ENCODE measurements around the gene CCM2. TPM values are rescaled to one million over a fixed set of nuclear protein-coding genes. Genes with fewer than 3 reads are reported as not detected.
A peak's percentile ranks its signal among the peaks of the same experiment; 100 is the strongest.

The CCM2 gene
- total RNA-seq, 1 donor from 2014 or later, result 47.8 TPM

DNA sequence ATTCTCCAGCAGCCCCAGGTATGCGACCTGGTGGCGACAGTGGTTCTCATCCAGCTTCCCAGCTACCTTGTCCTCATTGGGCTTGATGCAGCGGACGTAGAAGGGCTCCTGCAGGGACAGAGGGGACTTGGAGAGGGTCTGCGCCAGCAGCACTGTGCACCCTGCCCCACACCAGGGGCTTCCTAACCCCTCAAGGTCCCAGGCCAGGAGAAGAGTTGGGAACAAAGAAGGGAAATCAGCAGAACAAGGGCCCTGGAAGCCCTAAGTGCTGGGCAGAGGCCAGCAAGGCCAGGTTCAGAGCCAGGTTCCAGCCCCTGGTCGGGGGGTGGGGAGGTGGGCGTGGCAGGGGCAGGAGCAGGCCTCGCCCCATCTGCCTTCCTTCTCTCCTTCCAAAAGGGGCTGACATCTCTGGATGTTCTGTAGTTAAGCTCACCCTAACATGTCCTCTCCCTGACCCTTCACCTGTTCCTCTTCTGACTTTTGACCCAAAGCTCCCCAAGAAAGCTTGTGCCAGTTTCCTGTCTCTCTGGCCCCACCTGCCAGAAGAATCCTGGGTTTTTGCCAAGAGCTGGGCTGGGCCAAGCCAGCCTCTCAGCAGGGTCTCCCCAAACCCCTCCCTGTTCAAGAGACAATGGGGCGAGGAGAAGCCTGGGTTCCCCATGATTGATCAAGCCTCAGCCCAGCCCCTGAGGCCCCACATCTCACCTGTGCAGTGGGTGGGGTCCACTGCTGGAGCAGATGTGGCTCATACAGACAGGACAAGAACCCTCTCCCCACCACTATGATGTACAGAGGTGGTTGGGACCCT is 33.1 kb upstream of the CCM2 start:
- no peak overlapping the region for H3K27ac Mint-ChIP-seq (ENCODE audit: unreplicated experiment)
- no peaks in the 10 kb centered on the region for H3K9me3 Mint-ChIP-seq (ENCODE audit: low read depth)
- TF ChIP-seq, protein P1, sequence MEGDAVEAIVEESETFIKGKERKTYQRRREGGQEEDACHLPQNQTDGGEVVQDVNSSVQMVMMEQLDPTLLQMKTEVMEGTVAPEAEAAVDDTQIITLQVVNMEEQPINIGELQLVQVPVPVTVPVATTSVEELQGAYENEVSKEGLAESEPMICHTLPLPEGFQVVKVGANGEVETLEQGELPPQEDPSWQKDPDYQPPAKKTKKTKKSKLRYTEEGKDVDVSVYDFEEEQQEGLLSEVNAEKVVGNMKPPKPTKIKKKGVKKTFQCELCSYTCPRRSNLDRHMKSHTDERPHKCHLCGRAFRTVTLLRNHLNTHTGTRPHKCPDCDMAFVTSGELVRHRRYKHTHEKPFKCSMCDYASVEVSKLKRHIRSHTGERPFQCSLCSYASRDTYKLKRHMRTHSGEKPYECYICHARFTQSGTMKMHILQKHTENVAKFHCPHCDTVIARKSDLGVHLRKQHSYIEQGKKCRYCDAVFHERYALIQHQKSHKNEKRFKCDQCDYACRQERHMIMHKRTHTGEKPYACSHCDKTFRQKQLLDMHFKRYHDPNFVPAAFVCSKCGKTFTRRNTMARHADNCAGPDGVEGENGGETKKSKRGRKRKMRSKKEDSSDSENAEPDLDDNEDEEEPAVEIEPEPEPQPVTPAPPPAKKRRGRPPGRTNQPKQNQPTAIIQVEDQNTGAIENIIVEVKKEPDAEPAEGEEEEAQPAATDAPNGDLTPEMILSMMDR (IDR thresholded peaks at IDR 0.05), result no peak
- H3K27me3 Mint-ChIP-seq (ENCODE audit: low read depth), result peaks cover 1% of the 10 kb centered on the region
- peak; percentile 64 for DNase-seq (ENCODE audit: low spot score)
- H3K4me3 Mint-ChIP-seq (ENCODE audit: unreplicated experiment), result no peak overlapping the region
- no peaks in the 10 kb centered on the region for H3K36me3 Mint-ChIP-seq (ENCODE audit: low read depth)
- no peaks in the 10 kb centered on the region for H3K4me1 Mint-ChIP-seq (ENCODE audit: low read depth)

DNA sequence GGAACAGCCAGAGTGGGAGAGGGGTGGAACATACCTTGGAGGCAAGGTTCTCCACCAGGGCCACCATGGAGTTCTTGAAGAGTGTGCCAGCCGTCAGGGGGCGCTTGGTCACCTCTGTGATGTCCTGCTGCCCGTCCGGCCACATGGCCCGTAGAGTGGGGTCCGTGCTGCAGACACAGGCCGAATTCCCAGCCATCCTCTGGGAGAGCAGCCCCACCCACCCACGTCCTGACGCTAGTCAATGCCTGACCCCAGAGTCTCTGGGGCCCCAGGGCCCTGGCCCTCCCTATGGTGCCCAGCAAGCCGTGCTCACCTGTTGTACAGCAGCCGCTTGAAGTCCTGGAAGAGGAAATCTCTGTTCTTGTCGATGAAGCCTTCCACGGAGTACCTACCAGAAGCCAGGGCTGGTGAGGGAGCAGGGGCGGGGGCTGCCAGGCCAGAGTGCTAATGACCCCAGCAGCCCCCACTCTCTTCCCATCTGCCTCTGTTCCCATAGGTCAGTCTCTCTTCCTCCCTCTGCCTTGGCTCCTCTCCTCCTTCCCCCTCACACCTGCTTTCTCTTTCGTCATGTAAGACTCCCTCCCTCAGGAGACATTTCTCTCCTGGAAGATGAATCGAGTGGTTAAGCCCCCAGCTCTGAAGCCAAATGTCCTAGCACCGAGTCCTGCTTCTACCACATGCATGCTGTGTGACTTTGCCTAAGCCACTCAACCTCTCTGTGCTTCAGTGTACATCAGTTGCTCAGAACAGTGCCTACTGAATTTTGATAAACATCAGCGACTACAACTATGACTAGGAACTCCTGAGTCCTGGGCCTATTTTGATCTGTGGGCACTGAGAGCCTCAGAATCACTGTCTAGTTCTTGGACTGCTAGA is 32.2 kb upstream of the CCM2 start:
- Mint-ChIP-seq H3K27ac (ENCODE audit: unreplicated experiment) (no peak overlapping the region), H3K36me3 (ENCODE audit: low read depth) (no peaks in the 10 kb centered on the region), H3K27me3 (ENCODE audit: low read depth) (peaks cover 2% of the 10 kb centered on the region), H3K4me3 (ENCODE audit: unreplicated experiment) (no peak overlapping the region), H3K4me1 (ENCODE audit: low read depth) (no peaks in the 10 kb centered on the region), H3K9me3 (ENCODE audit: low read depth) (no peaks in the 10 kb centered on the region)
- DNase-seq (ENCODE audit: low spot score), result peak; percentile 84
- TF ChIP-seq, protein P1 (IDR thresholded peaks at IDR 0.05), result peak; percentile 65

DNA sequence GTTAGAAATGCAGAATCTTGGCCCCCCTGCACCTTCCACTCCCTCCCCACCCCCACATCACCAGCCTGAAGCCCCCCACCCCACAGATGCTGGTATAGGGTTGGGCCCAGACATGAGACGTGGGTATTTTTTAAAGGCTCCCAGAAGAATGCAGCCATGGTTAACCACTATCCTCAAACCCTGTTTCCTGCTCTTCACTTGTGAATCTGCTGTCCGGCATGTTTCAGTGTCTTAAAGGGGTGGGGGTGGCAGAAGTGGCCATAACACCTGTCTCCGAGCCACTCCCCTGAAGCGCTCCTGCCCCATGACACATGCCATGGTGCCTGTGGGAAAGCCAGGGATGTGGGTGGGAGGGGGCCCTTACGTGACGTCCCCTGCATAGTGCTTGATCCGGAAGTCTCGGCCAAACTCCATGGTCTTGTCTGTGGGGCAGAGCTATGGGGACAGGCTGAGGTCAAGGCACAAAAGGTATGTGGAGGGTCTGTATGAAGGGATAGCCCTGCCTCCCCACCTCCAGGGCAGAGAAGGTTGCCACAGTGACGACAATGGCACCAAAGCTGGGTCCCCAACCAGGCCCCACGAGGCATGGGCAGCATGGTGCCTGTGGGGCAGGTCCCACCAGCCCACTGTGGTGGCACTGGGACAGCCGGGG is 30.8 kb upstream of the CCM2 start:
- Mint-ChIP-seq H3K9me3 (ENCODE audit: low read depth) (no peaks in the 10 kb centered on the region), H3K27me3 (ENCODE audit: low read depth) (peaks cover 2% of the 10 kb centered on the region), H3K36me3 (ENCODE audit: low read depth) (no peaks in the 10 kb centered on the region), H3K4me3 (ENCODE audit: unreplicated experiment) (no peak overlapping the region), H3K4me1 (ENCODE audit: low read depth) (no peaks in the 10 kb centered on the region), H3K27ac (ENCODE audit: unreplicated experiment) (no peak overlapping the region)
- no peak for DNase-seq (ENCODE audit: low spot score)
- TF ChIP-seq, protein P1 (IDR thresholded peaks at IDR 0.05), result no peak

DNA sequence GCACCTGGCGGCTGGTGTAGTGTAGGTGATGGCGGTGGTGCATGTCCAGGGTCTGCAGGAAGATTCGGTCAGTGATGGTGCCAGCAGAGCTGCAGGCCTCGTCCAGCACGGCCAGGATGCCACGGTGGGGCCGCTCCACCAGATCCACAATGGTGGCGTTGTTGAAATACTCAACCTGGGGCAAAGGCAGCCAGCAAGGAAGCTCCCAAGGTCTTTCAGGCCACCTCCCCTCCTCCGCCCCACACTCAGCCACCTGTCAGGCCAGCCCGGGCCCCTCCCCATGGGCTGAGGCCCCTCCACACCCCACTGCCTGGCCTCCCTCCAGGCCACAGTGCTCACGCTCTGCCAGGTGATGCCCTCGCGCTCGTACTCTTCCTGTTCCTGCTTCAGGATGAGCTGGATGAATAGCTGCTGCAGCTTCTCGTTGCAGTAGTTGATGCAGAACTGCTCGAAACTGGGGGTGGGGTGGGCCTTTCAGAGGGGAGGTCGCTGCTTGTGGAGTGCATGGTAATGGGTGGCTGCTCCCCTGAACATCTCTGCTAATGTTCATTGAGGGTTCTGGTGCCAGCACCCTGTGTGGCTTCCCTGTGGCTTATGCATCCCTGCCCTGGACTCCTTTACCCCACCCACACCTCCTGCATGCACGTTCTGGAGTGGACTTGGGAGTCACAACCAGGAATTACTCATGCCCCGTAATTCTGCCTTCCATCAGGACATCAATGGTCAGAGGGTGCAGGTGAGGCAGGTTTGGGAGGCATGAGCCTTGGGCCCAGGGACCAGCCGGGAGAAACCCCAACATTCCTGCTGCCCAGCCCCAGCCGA is 30.1 kb upstream of the CCM2 start:
- H3K4me1 Mint-ChIP-seq (ENCODE audit: low read depth), result no peaks in the 10 kb centered on the region
- no peak overlapping the region for H3K4me3 Mint-ChIP-seq (ENCODE audit: unreplicated experiment)
- no peaks in the 10 kb centered on the region for H3K36me3 Mint-ChIP-seq (ENCODE audit: low read depth)
- no peaks in the 10 kb centered on the region for H3K9me3 Mint-ChIP-seq (ENCODE audit: low read depth)
- TF ChIP-seq, protein P1 (IDR thresholded peaks at IDR 0.05), result no peak
- peaks cover 2% of the 10 kb centered on the region for H3K27me3 Mint-ChIP-seq (ENCODE audit: low read depth)
- peak; percentile 86 for DNase-seq (ENCODE audit: low spot score)
- H3K27ac Mint-ChIP-seq (ENCODE audit: unreplicated experiment), result no peak overlapping the region
